ENCODE results near the gene ADPRHL1. TPM values are rescaled to one million over a fixed set of nuclear protein-coding genes. Genes with fewer than 3 reads are reported as not detected.

ADPRHL1 gene
- total and polyA plus RNA-seq, 12 donors = 163 to 939 (median 656) TPM

DNA sequence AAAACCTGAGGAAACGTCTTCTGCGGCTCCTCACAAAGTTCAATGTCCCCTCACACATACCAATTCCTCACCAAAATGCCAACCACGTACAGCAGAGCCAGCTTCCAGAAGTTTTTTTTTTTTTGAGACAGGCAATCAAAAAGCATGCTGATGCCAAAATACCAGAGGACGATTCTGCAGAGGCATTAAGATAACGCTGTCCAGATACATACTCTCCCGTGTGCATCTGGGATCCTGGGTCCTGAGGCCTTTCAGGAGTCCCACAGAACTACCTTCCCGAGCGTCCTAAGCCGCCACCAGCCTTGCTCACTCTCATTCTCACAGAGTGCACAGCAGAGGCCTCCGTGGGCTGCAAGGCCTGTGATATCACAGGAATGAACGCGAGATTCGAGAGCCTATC lies 32.3 kb upstream of the ADPRHL1 start:
- 40 to 61% methylated on average over 13 of the region's 13 CpGs for WGBS, 2 donors
- H3K27ac ChIP-seq = peak overlapping the region; percentile 8 to 94 (median 66)

DNA sequence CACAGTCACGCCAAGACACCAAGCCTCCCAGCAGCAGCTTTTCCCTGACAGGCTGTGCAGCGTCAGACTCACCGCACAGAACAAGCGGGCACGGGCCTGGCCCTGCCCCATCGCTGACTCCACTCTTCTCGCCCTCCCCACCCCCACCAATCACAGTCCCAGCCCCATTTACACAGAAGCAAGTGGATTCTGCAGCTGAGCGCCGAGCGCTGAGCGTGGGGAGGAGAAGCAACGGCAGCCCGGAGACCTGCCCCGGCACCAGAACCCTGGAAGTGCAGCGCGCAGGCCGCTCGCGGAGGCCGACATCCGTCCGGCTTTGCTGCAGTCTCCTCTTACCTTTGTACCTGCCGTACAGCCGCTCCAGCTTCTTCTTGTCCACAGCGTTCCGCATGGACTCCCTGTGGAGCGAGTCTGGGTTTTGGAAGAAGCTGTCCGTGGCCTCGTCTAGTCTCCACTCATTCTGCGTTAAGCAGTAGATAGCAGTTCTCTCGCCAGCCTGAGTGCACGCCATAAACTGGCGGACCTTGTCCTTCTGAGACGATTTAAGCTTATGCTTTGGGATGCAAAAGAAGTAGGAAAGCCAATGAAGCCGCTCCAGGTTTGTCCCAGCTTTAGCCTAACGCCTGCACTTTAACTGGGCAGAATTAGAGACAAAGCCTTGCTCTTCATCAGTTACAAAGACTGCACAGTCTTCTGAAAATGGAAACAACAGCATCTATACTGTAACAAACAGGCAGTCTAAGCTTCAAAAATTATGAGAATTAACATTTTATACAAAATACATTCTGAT lies 30.4 kb upstream of the ADPRHL1 start:
- 55 to 73% methylated on average over 36 of the region's 36 CpGs for WGBS, 2 donors
- peaks cover 0 to 59% (median 30%) of the 10 kb centered on the region in 9 donors for H3K4me1 ChIP-seq
- no peaks in the 10 kb centered on the region for H3K9me3 ChIP-seq
- peak; percentile 28 to 80 (median 69) for ATAC-seq
- peak overlapping the region in 9 of 10 donors; percentile 3 to 44 (median 38) for H3K4me3 ChIP-seq
- H3K27ac ChIP-seq = peak overlapping the region; percentile 27 to 94 (median 66)
- H3K27me3 ChIP-seq = no peaks in the 10 kb centered on the region
- TF ChIP-seq, protein P1, sequence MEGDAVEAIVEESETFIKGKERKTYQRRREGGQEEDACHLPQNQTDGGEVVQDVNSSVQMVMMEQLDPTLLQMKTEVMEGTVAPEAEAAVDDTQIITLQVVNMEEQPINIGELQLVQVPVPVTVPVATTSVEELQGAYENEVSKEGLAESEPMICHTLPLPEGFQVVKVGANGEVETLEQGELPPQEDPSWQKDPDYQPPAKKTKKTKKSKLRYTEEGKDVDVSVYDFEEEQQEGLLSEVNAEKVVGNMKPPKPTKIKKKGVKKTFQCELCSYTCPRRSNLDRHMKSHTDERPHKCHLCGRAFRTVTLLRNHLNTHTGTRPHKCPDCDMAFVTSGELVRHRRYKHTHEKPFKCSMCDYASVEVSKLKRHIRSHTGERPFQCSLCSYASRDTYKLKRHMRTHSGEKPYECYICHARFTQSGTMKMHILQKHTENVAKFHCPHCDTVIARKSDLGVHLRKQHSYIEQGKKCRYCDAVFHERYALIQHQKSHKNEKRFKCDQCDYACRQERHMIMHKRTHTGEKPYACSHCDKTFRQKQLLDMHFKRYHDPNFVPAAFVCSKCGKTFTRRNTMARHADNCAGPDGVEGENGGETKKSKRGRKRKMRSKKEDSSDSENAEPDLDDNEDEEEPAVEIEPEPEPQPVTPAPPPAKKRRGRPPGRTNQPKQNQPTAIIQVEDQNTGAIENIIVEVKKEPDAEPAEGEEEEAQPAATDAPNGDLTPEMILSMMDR (IDR thresholded peaks at IDR 0.05) = no peak
- peak in 1 of 2 donors; percentile 38 for DNase-seq
- intact Hi-C loops (cut with DNase I) = no loop called here
- H3K36me3 ChIP-seq = peaks cover 0 to 43% (median 11%) of the 10 kb centered on the region in 9 donors

More for the DNA sequence above, 32.3 kb upstream of the ADPRHL1 start:
- H3K9me3 ChIP-seq = no peaks in the 10 kb centered on the region
- DNase-seq (no peak), ATAC-seq (peak in 4 of 8 donors; percentile 3 to 17 (median 14))
- H3K36me3 ChIP-seq = peaks cover 0 to 25% (median 0%) of the 10 kb centered on the region in 9 donors
- no peaks in the 10 kb centered on the region for H3K27me3 ChIP-seq
- peaks cover 6 to 64% (median 42%) of the 10 kb centered on the region in 9 donors for H3K4me1 ChIP-seq
- TF ChIP-seq, protein P1 (IDR thresholded peaks at IDR 0.05) = no peak
- intact Hi-C loops (cut with DNase I) = no loop called here
- H3K4me3 ChIP-seq = peak overlapping the region in 4 of 10 donors; percentile 38 to 44 (median 41)

DNA sequence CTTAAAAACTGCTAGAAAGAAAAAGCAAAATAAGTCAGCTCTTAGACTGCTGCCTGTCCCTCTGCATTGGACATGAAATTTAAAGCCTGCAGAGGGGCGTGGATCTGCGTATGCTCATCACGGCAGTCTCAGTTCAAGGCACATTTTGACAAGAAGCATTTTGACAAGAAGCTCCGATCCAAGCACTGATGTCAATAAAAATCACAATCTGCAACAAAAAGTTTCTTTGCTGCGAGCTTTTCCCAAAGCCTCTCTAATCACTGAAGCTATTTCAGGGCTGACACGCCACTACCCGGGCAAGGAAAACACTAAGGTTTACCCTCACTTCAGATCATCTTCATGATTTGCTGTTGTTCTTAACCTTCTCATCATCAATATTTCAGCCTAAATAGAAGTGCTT lies 29.8 kb upstream of the ADPRHL1 start:
- peaks cover 0 to 2% (median 0%) of the 10 kb centered on the region in 11 donors for H3K9me3 ChIP-seq
- no peak for DNase-seq
- H3K4me1 ChIP-seq = peaks cover 0 to 52% (median 24%) of the 10 kb centered on the region in 9 donors
- TF ChIP-seq, protein P1 (IDR thresholded peaks at IDR 0.05) = no peak
- intact Hi-C loops (cut with DNase I) = no loop called here
- peaks cover 0 to 49% (median 17%) of the 10 kb centered on the region in 9 donors for H3K36me3 ChIP-seq
- H3K4me3 ChIP-seq = peak overlapping the region in 9 of 10 donors; percentile 3 to 44 (median 38)
- ATAC-seq = peak in 1 of 8 donors; percentile 2
- H3K27me3 ChIP-seq = no peaks in the 10 kb centered on the region
- H3K27ac ChIP-seq = peak overlapping the region in 9 of 10 donors; percentile 27 to 94 (median 70)
- WGBS, 2 donors = 40 to 72% methylated on average over 7 of the region's 7 CpGs

DNA sequence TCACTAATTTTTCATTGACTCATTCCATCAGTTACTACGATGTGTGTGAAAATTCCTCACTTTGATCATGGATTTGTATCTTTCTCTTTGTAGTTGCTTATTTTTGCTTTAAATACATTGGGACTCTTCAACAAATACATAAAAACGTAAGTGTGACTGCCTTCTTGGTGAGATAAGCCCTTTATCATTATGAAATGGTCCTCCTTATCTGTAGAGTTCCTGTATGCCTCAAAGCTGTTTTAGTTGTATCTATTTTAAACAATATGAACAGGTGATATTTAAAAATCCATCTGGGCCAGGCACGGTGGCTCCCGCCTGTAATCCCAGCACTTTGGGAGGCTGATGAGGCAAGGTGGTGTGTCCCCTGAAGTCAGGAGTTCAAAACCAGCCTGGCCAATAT lies 25.9 kb upstream of the ADPRHL1 start:
- peaks cover 0 to 80% (median 27%) of the 10 kb centered on the region in 9 donors for H3K36me3 ChIP-seq

More for the DNA sequence above, 25.9 kb upstream of the ADPRHL1 start:
- no peak for ATAC-seq
- Histone ChIP-seq H3K27ac (no peak overlapping the region), H3K9me3 (peaks cover 0 to 4% (median 0%) of the 10 kb centered on the region in 11 donors), H3K27me3 (no peaks in the 10 kb centered on the region), H3K4me1 (peaks cover 0 to 22% (median 5%) of the 10 kb centered on the region in 9 donors), H3K4me3 (no peak overlapping the region)
- DNase-seq = no peak
- intact Hi-C loops (cut with DNase I) = no loop called here
- 70 to 74% methylated on average over 4 of the region's 4 CpGs for WGBS, 2 donors
- TF ChIP-seq, protein P1 (IDR thresholded peaks at IDR 0.05) = no peak
